Endothelial cell of umbilical vein (primary cell): Measurements from ENCODE around the gene HP. TPM values are rescaled to one million over a fixed set of nuclear protein-coding genes. Genes with fewer than 3 reads are reported as not detected.

Experiments
- BruUV-seq: library from RNA; stranded (reverse); fragments of 400-500 nt; replicated peaks from 2 replicates; lab custom pipeline; 2021; lab: Mats Ljungman, UMichigan
- CTCF ChIA-PET: fragments of 300-600, 350-600 bp; sonication (Branson Sonifier 250); formaldehyde crosslinking; loops from one replicate; lab custom pipeline; 2021; ENCODE audit warnings: antibody characterized with exemption, inconsistent platforms; lab: Charles Lee
- POLR2A ChIA-PET: fragments of 300-600, 350-600 bp; sonication (Branson Sonifier 250); formaldehyde crosslinking; loops from one replicate; lab custom pipeline; 2021; ENCODE audit warnings: antibody characterized with exemption, inconsistent platforms; lab: Charles Lee
- DNase-seq: peaks from one replicate; pipeline ENCODE4 v3.0.0-alpha.2; 2011; ENCODE audit warnings: low read depth, low spot score
- FAIRE-seq: peaks from 2 replicates; lab custom pipeline; 2011; peaks lifted over from hg19 to GRCh38; lab: Jason Lieb, UNC
- H2AFZ ChIP-seq: 2 replicates; pipeline ENCODE4 v1.6.0; 2012; ENCODE audit warnings: low read depth, low read length, control low read depth, inconsistent platforms
- H3K27ac ChIP-seq: 2 replicates; pipeline ENCODE4 v1.5.1; 2011; ENCODE audit warnings: low read depth, mild to moderate bottlenecking, control low read depth, low read length, moderate library complexity; ENCODE audit not compliant: insufficient read depth
- H3K27me3 ChIP-seq, 2 experiments: 2 replicates each; pipeline versions ENCODE4 v1.6.0 to v1.6.1; 2011; ENCODE audit warnings: low read length in 2 of 2, mixed read lengths in 1 of 2; ENCODE audit not compliant: control insufficient read depth in 2 of 2, insufficient read depth in 2 of 2
- H3K36me3 ChIP-seq, 2 experiments: 2 replicates in 1 of 2; 3 replicates in 1 of 2; pipeline ENCODE4 v1.5.1; 2011; ENCODE audit warnings: low read length in 2 of 2, mild to moderate bottlenecking in 1 of 2, moderate library complexity in 1 of 2; ENCODE audit not compliant: control insufficient read depth in 2 of 2, insufficient read depth in 2 of 2; ENCODE audit errors: extremely low read depth in 1 of 2
- H3K4me1 ChIP-seq: 3 replicates; pipeline ENCODE4 v1.5.1; 2011; ENCODE audit warnings: mild to moderate bottlenecking, low read length; ENCODE audit not compliant: control insufficient read depth, insufficient read depth; ENCODE audit errors: extremely low read depth
- H3K4me2 ChIP-seq: 2 replicates; pipeline ENCODE4 v1.6.1; 2011; ENCODE audit warnings: low read length, control low read depth, mixed read lengths; ENCODE audit not compliant: insufficient read depth
- H3K4me3 ChIP-seq, 3 experiments: fragments of 200-600 bp in 1 of 3; sonication (generic), shearing (Covaris generic) in 1 of 3; replicated peaks in 1 of 3; 2 replicates each; pipeline ENCODE4 v1.5.1; 2011 to 2016; ENCODE audit warnings: control low read depth in 3 of 3, low read length in 3 of 3, mild to moderate bottlenecking in 2 of 3, inconsistent platforms in 1 of 3, low read depth in 1 of 3, moderate library complexity in 1 of 3; ENCODE audit not compliant: insufficient read depth in 1 of 3
- H3K79me2 ChIP-seq: 2 replicates; pipeline ENCODE4 v1.6.0; 2012; ENCODE audit warnings: low read length, inconsistent platforms; ENCODE audit not compliant: control insufficient read depth, insufficient read depth
- H3K9ac ChIP-seq: replicated peaks from 2 replicates; pipeline ENCODE3; 2011; ENCODE audit warnings: low read length, control low read depth; ENCODE audit not compliant: insufficient read depth; ENCODE audit errors: extremely low read depth
- H3K9me1 ChIP-seq: replicated peaks from 3 replicates; pipeline ENCODE4 v1.6.0; 2011; ENCODE audit warnings: mild to moderate bottlenecking, low read length; ENCODE audit not compliant: control insufficient read depth, insufficient read depth; ENCODE audit errors: extremely low read depth
- H3K9me3 ChIP-seq: replicated peaks from 2 replicates; pipeline ENCODE4 v1.5.1; 2012; ENCODE audit warnings: low read length, inconsistent platforms; ENCODE audit not compliant: control insufficient read depth, insufficient read depth
- H4K20me1 ChIP-seq: replicated peaks from 2 replicates; pipeline ENCODE3; 2011; ENCODE audit warnings: mild to moderate bottlenecking, low read length; ENCODE audit not compliant: control insufficient read depth, insufficient read depth; ENCODE audit errors: extremely low read depth
- CTCF ChIP-seq, 2 donors: IDR thresholded peaks; 1 replicate in 1 of 2; 2 replicates in 1 of 2; pipeline ENCODE4 v1.5.1; 2011; ENCODE audit warnings: low read length in 2 of 2, mild to moderate bottlenecking in 2 of 2, moderate library complexity in 2 of 2, control low read depth in 1 of 2, inconsistent platforms in 1 of 2, low read depth in 1 of 2; ENCODE audit not compliant: insufficient read depth in 1 of 2; ENCODE audit errors: extremely low read depth in 1 of 2
- EZH2 ChIP-seq: IDR thresholded peaks from 2 replicates; pipeline ENCODE4 v1.6.1; 2012; ENCODE audit warnings: borderline replicate concordance, low read depth, mild to moderate bottlenecking, moderate library complexity, low read length, inconsistent platforms; ENCODE audit not compliant: severe bottlenecking
- FOS ChIP-seq: IDR thresholded peaks from 2 replicates; pipeline ENCODE4 v1.6.1; 2011; ENCODE audit warnings: mild to moderate bottlenecking, low read length, moderate library complexity, borderline replicate concordance; ENCODE audit not compliant: insufficient read depth
- GATA2 ChIP-seq: IDR thresholded peaks from 2 replicates; pipeline ENCODE4 v1.7.0; 2011; ENCODE audit warnings: low read depth, mild to moderate bottlenecking, moderate library complexity, mixed read lengths, low read length; ENCODE audit not compliant: insufficient read length, insufficient read depth
- JUN ChIP-seq: IDR thresholded peaks from 2 replicates; pipeline ENCODE4 v1.6.1; 2011; ENCODE audit warnings: borderline replicate concordance, low read depth; ENCODE audit not compliant: insufficient read length, insufficient read depth
- MAX ChIP-seq: IDR thresholded peaks from 2 replicates; pipeline ENCODE4 v1.6.1; 2011; ENCODE audit not compliant: insufficient read depth, insufficient read length
- MYC ChIP-seq: IDR thresholded peaks from one replicate; pipeline ENCODE4 v1.6.1; 2011; ENCODE audit warnings: mild to moderate bottlenecking, low read depth, low read length
- POLR2A ChIP-seq: IDR thresholded peaks from 2 replicates; pipeline ENCODE4 v1.6.1; 2012; ENCODE audit warnings: low read depth, mild to moderate bottlenecking, control low read depth, low read length
- POLR2AphosphoS5 ChIP-seq: IDR thresholded peaks from 2 replicates; pipeline ENCODE4 v1.6.1; 2012; ENCODE audit warnings: low read depth, mild to moderate bottlenecking, control low read depth, low read length, moderate library complexity; ENCODE audit not compliant: insufficient read depth
- dilution Hi-C: fragments of 300-500 bp; cut with MboI; formaldehyde crosslinking; loops from one replicate; pipeline ENCODE4 v1.15.0; 2019; ENCODE audit warnings: low sequenced_read_pairs; ENCODE audit not compliant: extremely low pct_ligation_motif_present
- intact Hi-C: fragments of 100-400 bp; cut with micrococcal nuclease; formaldehyde crosslinking; loops from one replicate; pipeline ENCODE4 v1.10.0; 2022
- polyA plus RNA-seq, 4 experiments: library from polyadenylated mRNA; depleted of rRNA in 3 of 4; stranded (reverse) in 3 of 4; unstranded in 1 of 4; fragments of >200 nt; gene quantifications; 2 replicates each; pipeline versions ENCODE4 v1.2.1 to v1.2.3, GENCODE V29; 2011 to 2012; ENCODE audit warnings: missing spikeins in 1 of 4
- total RNA-seq: library from RNA; stranded (reverse); gene quantifications from 2 replicates; pipeline ENCODE4 v1.2.3, GENCODE V29; 2021

The HP gene
- total and polyA plus RNA-seq, 2 donors (not counting 3 experiments of a cell fraction or from before 2014, with no cell fraction given) = not detected

- Histone ChIP-seq H3K9me3 (no peaks in the 10 kb centered on the region), H3K27me3 (no peaks in the 10 kb centered on the region), H4K20me1 (no peaks in the 10 kb centered on the region), H3K36me3 (peaks cover 12 to 25% of the 10 kb centered on the region in 2 experiments), H2AFZ (peak overlapping the region; percentile 78), H3K4me2 (peak overlapping the region; percentile 86), H3K9ac (peak overlapping the region; percentile 91), H3K27ac (peak overlapping the region; percentile 62), H3K4me3 (peak overlapping the region; percentile 59 to 88 (median 86)), H3K9me1 (no peaks in the 10 kb centered on the region), H3K79me2 (peaks cover 60% of the 10 kb centered on the region), H3K4me1 (peaks cover 18% of the 10 kb centered on the region)
- TF ChIP-seq FOS = no peak
- no peak for TF ChIP-seq CTCF (IDR thresholded peaks at IDR 0.05; ENCODE audit: extremely low read depth in 1 of 2, insufficient read depth in 1 of 2, low read depth in 1 of 2, low read length in 2 of 2)
- no peak for TF ChIP-seq EZH2
- TF ChIP-seq POLR2A = no peak
- TF ChIP-seq JUN = no peak
- TF ChIP-seq MYC = no peak
- no peak for TF ChIP-seq GATA2
- TF ChIP-seq MAX = no peak
- TF ChIP-seq POLR2AphosphoS5 = no peak
- FAIRE-seq = peak; percentile 55
- ChIA-PET CTCF (interaction anchor here (0.6 to 1.8 kb wide), 5 partner anchors 10 to 469 kb away, joined by 3 to 8 read pairs (median 5); no protein-coding TSS in a partner anchor), POLR2A (no interaction called here)
- intact Hi-C loops = loop anchor here (1.0 to 10.0 kb wide), 7 partner anchors 27 to 974 kb away; partner anchors contain the start of genes AP1G1, DHODH, IST1 and PHLPP2
- TSS peak; percentile 49 for BruUV-seq
- dilution Hi-C loops = no loop called here
- peak; percentile 64 for DNase-seq
Measured at GRCh38 chr16:72092832-72093447, 38.6 kb downstream of the HP start.
